ENCODE results near the gene TMEM267. TPM values are rescaled to one million over a fixed set of nuclear protein-coding genes. Genes with fewer than 3 reads are reported as not detected.

The TMEM267 gene
- total RNA-seq, 1 experiment from 2014 or later = 6.0 TPM

DNA sequence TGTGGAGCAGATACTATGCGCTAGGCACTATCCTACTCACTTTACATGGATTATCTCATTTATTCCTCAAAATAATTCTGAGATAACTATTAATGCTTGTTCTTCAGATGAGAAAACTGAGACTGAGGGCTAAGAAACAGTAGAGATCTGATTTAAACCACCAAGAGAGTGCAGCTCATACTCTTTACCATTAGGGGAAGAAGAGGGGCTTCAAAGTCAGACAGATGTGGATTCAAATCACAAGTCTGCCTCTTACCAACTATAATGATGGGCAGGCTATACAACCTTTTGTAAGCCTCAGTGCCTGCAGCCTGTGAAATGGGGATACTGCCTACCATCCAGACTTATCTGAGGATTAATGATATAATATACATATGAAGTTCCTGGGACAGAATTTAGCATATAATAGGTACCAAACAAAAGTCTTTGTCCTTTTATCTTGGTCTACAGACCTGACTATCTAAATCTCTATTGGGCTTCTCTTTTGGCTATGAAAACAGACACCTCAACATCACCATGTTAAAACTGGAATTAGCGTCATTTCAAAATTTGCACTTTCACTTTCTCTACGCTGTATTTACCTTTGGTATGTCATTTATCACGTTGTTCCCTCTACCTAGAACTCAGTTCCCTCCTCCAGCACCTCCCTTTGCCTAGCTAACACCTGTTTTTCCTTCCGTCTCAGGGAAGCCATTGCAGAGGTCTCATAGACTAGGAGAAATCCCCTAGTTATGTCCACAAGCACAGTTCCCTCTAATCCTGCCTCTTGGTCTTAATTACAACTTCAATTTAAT is 13.8 kb upstream of the TMEM267 start:
- Mint-ChIP-seq H3K4me3 (no peak overlapping the region), H3K27ac (no peak overlapping the region), H3K36me3 (peaks cover 5% of the 10 kb centered on the region; the same call in 1 of the 2 replicates), H3K9me3 (no peaks in the 10 kb centered on the region), H3K27me3 (ENCODE audit: low read depth) (no peaks in the 10 kb centered on the region), H3K4me1 (no peaks in the 10 kb centered on the region)
- DNase-seq (ENCODE audit: low spot score) (no peak), ATAC-seq (peak; percentile 57)
- POLR2A ChIA-PET = interaction anchor here (0.6 kb wide), 1 partner anchor 86 kb away, joined by 3 read pairs; the partner anchor contains the start of gene CCL28
- CTCF ChIA-PET = interaction anchor here (2.0 kb wide), 1 partner anchor 13 kb away, joined by 9 read pairs; the partner anchor contains the start of gene TMEM267
- TF ChIP-seq MYBL2 (CRISPR knock-in tag; IDR thresholded peaks at IDR 0.05) (no peak), TEAD4 (CRISPR knock-in tag; IDR thresholded peaks at IDR 0.05) (no peak), ZNF317 (CRISPR knock-in tag; IDR thresholded peaks at IDR 0.05; ENCODE audit: borderline replicate concordance, low read depth) (no peak)
- TF ChIP-seq, protein P1, sequence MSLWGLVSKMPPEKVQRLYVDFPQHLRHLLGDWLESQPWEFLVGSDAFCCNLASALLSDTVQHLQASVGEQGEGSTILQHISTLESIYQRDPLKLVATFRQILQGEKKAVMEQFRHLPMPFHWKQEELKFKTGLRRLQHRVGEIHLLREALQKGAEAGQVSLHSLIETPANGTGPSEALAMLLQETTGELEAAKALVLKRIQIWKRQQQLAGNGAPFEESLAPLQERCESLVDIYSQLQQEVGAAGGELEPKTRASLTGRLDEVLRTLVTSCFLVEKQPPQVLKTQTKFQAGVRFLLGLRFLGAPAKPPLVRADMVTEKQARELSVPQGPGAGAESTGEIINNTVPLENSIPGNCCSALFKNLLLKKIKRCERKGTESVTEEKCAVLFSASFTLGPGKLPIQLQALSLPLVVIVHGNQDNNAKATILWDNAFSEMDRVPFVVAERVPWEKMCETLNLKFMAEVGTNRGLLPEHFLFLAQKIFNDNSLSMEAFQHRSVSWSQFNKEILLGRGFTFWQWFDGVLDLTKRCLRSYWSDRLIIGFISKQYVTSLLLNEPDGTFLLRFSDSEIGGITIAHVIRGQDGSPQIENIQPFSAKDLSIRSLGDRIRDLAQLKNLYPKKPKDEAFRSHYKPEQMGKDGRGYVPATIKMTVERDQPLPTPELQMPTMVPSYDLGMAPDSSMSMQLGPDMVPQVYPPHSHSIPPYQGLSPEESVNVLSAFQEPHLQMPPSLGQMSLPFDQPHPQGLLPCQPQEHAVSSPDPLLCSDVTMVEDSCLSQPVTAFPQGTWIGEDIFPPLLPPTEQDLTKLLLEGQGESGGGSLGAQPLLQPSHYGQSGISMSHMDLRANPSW (CRISPR knock-in tag; conservative IDR thresholded peaks at IDR 0.05; ENCODE audit: low read depth) = no peak

DNA sequence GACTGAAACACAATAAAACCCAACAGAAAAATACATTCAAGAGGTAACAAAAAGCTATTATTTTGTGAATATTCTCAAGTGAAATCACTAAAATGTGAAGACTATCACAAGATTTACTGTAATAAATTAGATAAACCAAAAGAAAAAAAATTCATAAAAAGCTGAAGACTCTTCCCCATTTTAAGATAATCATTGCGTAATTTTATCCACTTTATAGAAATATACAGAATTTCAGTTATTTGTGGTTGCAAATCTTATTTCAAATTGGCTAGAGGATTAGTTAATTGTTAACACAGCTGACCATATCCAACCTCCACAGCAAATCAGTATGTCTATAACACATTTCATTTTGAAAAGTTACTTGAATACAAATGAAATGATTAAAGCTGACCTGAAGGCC is 7.7 kb upstream of the TMEM267 start:
- no peak for DNase-seq (ENCODE audit: low spot score)
- Mint-ChIP-seq H3K9me3 (no peaks in the 10 kb centered on the region), H3K4me1 (no peaks in the 10 kb centered on the region), H3K27me3 (ENCODE audit: low read depth) (no peaks in the 10 kb centered on the region), H3K4me3 (no peak overlapping the region), H3K27ac (no peak overlapping the region), H3K36me3 (peaks cover 10% of the 10 kb centered on the region)
- TF ChIP-seq, protein P2, sequence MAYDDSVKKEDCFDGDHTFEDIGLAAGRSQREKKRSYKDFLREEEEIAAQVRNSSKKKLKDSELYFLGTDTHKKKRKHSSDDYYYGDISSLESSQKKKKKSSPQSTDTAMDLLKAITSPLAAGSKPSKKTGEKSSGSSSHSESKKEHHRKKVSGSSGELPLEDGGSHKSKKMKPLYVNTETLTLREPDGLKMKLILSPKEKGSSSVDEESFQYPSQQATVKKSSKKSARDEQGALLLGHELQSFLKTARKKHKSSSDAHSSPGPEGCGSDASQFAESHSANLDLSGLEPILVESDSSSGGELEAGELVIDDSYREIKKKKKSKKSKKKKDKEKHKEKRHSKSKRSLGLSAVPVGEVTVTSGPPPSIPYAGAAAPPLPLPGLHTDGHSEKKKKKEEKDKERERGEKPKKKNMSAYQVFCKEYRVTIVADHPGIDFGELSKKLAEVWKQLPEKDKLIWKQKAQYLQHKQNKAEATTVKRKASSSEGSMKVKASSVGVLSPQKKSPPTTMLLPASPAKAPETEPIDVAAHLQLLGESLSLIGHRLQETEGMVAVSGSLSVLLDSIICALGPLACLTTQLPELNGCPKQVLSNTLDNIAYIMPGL (CRISPR knock-in tag; IDR thresholded peaks at IDR 0.05) = no peak
- TF ChIP-seq, protein P3, sequence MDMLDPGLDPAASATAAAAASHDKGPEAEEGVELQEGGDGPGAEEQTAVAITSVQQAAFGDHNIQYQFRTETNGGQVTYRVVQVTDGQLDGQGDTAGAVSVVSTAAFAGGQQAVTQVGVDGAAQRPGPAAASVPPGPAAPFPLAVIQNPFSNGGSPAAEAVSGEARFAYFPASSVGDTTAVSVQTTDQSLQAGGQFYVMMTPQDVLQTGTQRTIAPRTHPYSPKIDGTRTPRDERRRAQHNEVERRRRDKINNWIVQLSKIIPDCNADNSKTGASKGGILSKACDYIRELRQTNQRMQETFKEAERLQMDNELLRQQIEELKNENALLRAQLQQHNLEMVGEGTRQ (CRISPR knock-in tag; IDR thresholded peaks at IDR 0.05) = no peak
- TF ChIP-seq KAT7 (CRISPR knock-in tag; IDR thresholded peaks at IDR 0.05; ENCODE audit: borderline replicate concordance) (no peak), PRRX2 (CRISPR knock-in tag; IDR thresholded peaks at IDR 0.05) (no peak), TCF7 (CRISPR knock-in tag; IDR thresholded peaks at IDR 0.05; ENCODE audit: low read depth) (no peak), SMAD4 (CRISPR knock-in tag; IDR thresholded peaks at IDR 0.05) (no peak), NFE2L1 (CRISPR knock-in tag; IDR thresholded peaks at IDR 0.05) (no peak), ZNF121 (CRISPR knock-in tag; IDR thresholded peaks at IDR 0.05) (no peak), SP1 (CRISPR knock-in tag; conservative IDR thresholded peaks at IDR 0.05) (no peak), GABPB1 (CRISPR knock-in tag; IDR thresholded peaks at IDR 0.05) (no peak)
- TF ChIP-seq, protein P4, sequence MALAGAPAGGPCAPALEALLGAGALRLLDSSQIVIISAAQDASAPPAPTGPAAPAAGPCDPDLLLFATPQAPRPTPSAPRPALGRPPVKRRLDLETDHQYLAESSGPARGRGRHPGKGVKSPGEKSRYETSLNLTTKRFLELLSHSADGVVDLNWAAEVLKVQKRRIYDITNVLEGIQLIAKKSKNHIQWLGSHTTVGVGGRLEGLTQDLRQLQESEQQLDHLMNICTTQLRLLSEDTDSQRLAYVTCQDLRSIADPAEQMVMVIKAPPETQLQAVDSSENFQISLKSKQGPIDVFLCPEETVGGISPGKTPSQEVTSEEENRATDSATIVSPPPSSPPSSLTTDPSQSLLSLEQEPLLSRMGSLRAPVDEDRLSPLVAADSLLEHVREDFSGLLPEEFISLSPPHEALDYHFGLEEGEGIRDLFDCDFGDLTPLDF (CRISPR knock-in tag; IDR thresholded peaks at IDR 0.05) = no peak
- ChIA-PET POLR2A (no interaction called here), CTCF (no interaction called here)
- no peak for ATAC-seq

DNA sequence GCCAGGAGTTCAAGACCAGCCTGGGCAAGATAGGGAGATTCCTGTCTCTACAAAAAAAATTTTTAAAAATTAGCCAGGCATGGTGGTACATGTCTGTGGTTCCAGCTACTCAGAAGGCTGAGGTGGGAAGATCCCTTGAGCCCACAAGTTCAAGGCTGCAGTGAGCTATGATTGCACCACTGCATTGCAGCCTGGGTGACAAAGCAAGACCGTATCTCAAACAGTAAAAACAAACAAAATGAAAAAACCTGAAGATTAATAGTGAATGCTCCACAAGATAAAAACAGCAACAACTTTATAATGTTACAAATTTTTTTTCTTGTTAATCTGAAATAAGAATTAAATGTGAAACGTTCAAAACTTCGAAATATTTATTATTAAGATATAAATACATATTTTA is 2.7 kb upstream of the TMEM267 start:
- Mint-ChIP-seq H3K36me3 (peaks cover 4% of the 10 kb centered on the region), H3K4me3 (no peak overlapping the region), H3K4me1 (peaks cover 9% of the 10 kb centered on the region), H3K27ac (no peak overlapping the region), H3K9me3 (no peaks in the 10 kb centered on the region), H3K27me3 (ENCODE audit: low read depth) (no peaks in the 10 kb centered on the region)
- ATAC-seq (no peak), DNase-seq (ENCODE audit: low spot score) (no peak)
- CTCF ChIA-PET = no interaction called here
- POLR2A ChIA-PET = no interaction called here
- TF ChIP-seq, protein P5, sequence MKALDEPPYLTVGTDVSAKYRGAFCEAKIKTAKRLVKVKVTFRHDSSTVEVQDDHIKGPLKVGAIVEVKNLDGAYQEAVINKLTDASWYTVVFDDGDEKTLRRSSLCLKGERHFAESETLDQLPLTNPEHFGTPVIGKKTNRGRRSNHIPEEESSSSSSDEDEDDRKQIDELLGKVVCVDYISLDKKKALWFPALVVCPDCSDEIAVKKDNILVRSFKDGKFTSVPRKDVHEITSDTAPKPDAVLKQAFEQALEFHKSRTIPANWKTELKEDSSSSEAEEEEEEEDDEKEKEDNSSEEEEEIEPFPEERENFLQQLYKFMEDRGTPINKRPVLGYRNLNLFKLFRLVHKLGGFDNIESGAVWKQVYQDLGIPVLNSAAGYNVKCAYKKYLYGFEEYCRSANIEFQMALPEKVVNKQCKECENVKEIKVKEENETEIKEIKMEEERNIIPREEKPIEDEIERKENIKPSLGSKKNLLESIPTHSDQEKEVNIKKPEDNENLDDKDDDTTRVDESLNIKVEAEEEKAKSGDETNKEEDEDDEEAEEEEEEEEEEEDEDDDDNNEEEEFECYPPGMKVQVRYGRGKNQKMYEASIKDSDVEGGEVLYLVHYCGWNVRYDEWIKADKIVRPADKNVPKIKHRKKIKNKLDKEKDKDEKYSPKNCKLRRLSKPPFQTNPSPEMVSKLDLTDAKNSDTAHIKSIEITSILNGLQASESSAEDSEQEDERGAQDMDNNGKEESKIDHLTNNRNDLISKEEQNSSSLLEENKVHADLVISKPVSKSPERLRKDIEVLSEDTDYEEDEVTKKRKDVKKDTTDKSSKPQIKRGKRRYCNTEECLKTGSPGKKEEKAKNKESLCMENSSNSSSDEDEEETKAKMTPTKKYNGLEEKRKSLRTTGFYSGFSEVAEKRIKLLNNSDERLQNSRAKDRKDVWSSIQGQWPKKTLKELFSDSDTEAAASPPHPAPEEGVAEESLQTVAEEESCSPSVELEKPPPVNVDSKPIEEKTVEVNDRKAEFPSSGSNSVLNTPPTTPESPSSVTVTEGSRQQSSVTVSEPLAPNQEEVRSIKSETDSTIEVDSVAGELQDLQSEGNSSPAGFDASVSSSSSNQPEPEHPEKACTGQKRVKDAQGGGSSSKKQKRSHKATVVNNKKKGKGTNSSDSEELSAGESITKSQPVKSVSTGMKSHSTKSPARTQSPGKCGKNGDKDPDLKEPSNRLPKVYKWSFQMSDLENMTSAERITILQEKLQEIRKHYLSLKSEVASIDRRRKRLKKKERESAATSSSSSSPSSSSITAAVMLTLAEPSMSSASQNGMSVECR (CRISPR knock-in tag; IDR thresholded peaks at IDR 0.05; ENCODE audit: borderline replicate concordance) = no peak
- no peak for TF ChIP-seq ZNF423 (CRISPR knock-in tag; IDR thresholded peaks at IDR 0.05)
- TF ChIP-seq SP1 (CRISPR knock-in tag; conservative IDR thresholded peaks at IDR 0.05) = no peak
- TF ChIP-seq, protein P6, sequence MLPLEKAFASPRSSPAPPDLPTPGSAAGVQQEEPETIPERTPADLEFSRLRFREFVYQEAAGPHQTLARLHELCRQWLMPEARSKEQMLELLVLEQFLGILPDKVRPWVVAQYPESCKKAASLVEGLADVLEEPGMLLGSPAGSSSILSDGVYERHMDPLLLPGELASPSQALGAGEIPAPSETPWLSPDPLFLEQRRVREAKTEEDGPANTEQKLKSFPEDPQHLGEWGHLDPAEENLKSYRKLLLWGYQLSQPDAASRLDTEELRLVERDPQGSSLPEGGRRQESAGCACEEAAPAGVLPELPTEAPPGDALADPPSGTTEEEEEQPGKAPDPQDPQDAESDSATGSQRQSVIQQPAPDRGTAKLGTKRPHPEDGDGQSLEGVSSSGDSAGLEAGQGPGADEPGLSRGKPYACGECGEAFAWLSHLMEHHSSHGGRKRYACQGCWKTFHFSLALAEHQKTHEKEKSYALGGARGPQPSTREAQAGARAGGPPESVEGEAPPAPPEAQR (CRISPR knock-in tag; IDR thresholded peaks at IDR 0.05) = no peak

Measured in WTC11 (cell line).